Measurements from ENCODE around the gene RHBDL3. TPM values are rescaled to one million over a fixed set of nuclear protein-coding genes. Genes with fewer than 3 reads are reported as not detected.

The RHBDL3 gene
- total RNA-seq, 1 experiment from 2014 or later = 1.9 TPM

Small RNA genes within 50 kb of the gene (small RNA-seq; reads per million reads assigned to genes)
- 0 to 0.38 reads per million in 2 experiments for gene UBL5P2

Other genes with a start within 250 kb of the RHBDL3 start
- gene RHOT1, start 123.3 kb upstream of the RHBDL3 start, total RNA-seq (2014; rRNA removed; shearing (Covaris generic)) = 58.9 and 62.2 TPM in 2 replicates
- gene C17orf75, start 76.3 kb downstream of the RHBDL3 start, total RNA-seq (2014; rRNA removed; shearing (Covaris generic)) = 37.4 and 38.5 TPM in 2 replicates
- gene ZNF207, start 84.3 kb downstream of the RHBDL3 start, total RNA-seq (2014; rRNA removed; shearing (Covaris generic)) = 164 and 171 TPM in 2 replicates
- gene PSMD11, start 178.7 kb downstream of the RHBDL3 start, total RNA-seq (2014; rRNA removed; shearing (Covaris generic)) = 111 and 119 TPM in 2 replicates
- gene CDK5R1, start 221.2 kb downstream of the RHBDL3 start, total RNA-seq (2014; rRNA removed; shearing (Covaris generic)) = 18.0 and 20.0 TPM in 2 replicates

Data from SK-MEL-5 (cell line).